Tibial nerve (tissue), 4 donors: Measurements from ENCODE around the gene ADCYAP1.

Experiments
- EP300 ChIP-seq, 2 donors: sonication (generic); formaldehyde crosslinking; IDR thresholded peaks; one replicate each; pipeline ENCODE4 v1.6.1; 2017; ENCODE audit warnings: antibody characterized with exemption in 2 of 2, mild to moderate bottlenecking in 1 of 2
- TF ChIP-seq, protein P1 (sequence below), 5 experiments: fragments of 200-600 bp in 3 of 5; fragments of 450-650 bp in 2 of 5; sonication (generic) in 3 of 5; IDR thresholded peaks; one replicate each; pipeline ENCODE4 v1.5.1; 2016 to 2019; ENCODE audit warnings: antibody characterized with exemption in 5 of 5, mild to moderate bottlenecking in 3 of 5, moderate library complexity in 2 of 5

DNA sequence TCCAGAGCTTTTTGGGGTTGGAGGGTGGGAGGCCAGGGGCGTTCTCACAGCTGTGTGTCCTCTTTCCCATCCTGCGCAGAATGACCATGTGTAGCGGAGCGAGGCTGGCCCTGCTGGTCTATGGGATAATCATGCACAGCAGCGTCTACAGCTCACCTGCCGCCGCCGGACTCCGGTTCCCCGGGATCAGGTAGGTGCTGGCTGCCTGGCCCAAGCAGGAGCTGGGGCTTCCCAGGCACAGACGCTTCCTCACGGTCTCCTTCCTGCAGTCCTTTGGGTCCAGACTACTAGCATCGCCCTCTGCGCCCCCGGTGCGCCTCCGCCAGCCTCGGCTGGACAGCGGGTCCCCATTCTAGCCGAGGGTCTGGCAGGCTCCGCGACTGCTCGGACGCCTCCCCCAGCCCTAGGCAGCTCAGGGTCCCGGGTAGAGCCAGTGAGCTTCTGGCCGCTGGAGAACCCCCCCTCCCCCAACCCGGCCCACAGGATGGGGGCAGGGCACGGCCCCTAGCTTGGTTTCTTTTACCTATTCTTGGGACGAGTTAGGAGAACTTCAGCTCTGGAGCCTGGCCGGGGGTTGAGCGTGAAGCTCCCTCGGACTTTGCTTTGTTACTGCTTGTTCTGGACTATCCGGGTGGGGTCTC lies 756 bp downstream of the ADCYAP1 start:
- TF ChIP-seq, protein P1, sequence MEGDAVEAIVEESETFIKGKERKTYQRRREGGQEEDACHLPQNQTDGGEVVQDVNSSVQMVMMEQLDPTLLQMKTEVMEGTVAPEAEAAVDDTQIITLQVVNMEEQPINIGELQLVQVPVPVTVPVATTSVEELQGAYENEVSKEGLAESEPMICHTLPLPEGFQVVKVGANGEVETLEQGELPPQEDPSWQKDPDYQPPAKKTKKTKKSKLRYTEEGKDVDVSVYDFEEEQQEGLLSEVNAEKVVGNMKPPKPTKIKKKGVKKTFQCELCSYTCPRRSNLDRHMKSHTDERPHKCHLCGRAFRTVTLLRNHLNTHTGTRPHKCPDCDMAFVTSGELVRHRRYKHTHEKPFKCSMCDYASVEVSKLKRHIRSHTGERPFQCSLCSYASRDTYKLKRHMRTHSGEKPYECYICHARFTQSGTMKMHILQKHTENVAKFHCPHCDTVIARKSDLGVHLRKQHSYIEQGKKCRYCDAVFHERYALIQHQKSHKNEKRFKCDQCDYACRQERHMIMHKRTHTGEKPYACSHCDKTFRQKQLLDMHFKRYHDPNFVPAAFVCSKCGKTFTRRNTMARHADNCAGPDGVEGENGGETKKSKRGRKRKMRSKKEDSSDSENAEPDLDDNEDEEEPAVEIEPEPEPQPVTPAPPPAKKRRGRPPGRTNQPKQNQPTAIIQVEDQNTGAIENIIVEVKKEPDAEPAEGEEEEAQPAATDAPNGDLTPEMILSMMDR (IDR thresholded peaks at IDR 0.05), result no peak
- no peak for TF ChIP-seq EP300 (IDR thresholded peaks at IDR 0.05)
